Midbrain (tissue), 1 donor: ENCODE measurements around the gene TET3.
"Not testable (repeated sequence)": the region's sequence is repeated elsewhere in the genome, so short reads cannot be mapped to it uniquely, and the experiment has no call there.

ENCODE experiments used
- DNase-seq: peaks from one replicate; lab custom pipeline; 2025; lab: John Stamatoyannopoulos, UW

TET3 gene

GRCh38 chr2:73984203-73984921 is at the start of gene TET3:
TSS of gene TET3 (plus strand) at chr2:73984910. CDS start at chr2:73986404, 1,494 bp downstream.
- DNase-seq, result no peak

DNA sequence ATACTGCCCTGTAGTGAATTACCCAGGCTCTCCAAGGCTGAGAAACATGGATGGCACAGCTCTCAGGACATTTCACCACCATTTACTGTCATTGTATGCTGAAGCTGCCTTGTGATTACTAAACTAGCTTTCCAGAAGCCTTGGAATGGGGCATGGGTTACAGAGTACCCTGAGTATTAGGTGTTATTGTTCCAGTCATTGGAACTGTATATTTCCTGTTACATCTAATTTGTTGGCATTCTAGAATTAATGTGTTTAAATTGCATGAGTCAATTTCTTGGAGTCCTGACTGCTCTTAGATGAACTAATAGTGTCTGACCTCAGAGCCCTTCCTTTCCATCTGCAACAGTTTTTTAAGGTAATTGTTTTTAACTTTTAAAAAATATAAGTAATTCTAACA is 49.1 kb upstream of the TET3 start:
- no peak for DNase-seq

GRCh38 chr2:73937103-73937885 is 47.4 kb upstream of the TET3 start:
- DNase-seq, result no peak

DNA sequence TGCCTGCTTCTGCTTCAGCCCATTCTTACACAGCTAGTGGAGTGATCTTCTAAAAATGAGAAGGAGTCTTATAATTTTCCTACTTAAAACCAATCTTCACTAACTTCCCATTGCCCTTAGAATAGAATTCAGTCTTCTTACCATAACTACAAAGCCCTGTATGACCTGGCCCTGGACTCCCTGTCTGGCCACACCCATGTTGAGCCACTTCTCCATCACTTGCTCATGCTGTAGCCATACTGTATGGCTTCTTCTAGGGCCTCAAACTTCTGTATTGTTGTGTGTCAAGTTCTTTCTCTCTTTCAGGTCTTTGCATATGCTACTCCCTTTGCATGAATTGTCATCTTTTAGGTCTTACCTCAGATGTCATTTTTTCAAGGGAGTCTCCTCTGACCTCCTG is 46.8 kb upstream of the TET3 start:
- DNase-seq, result no peak

GRCh38 chr2:73938718-73939352 is 45.9 kb upstream of the TET3 start:
- no peak for DNase-seq

DNA sequence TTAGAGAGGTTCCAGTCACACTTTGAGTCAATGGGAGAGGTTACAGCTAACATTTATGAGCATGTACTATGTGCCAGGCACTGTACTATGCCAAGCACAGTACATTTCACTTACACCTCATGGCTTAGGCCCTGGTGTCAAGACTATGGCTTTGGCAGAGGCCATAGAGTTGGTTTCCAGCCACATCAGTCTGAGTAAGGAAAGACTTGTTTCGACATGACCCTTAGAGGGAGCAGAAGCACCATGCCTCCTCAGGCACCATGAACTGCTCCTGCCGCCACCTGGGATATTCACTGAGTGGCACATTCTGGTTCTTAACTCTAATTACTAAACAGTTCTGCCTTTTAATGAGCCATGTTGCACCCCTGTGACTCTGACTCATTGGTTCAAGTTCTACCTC is 45.3 kb upstream of the TET3 start:
- DNase-seq, result no peak

- DNase-seq, result not testable (repeated sequence)
Observed at GRCh38 chr2:73940066-73940465, 44.6 kb upstream of the TET3 start.

- DNase-seq, result no peak
Observed at GRCh38 chr2:73942664-73943063, 42.0 kb upstream of the TET3 start.

DNA sequence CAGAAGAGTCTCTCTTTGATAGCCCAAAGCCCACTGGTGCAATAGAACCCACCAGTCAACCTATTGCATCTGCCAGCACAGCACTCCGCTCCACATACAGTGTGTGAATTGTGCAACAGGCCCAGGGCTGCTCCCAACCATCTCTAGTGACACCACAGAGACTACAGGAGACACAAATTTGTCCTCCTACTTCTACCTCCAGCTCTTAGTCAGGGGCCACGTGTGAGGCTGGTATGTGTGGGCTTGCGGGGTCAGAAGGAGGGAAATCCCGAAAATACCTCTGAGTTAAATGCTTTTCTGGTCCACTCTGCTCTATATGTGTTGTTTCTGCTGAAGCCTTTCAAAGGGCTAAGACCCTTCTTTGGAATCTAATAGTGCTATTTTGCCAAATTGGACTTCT is 40.0 kb upstream of the TET3 start:
- DNase-seq, result no peak

GRCh38 chr2:73946215-73946614 is 38.5 kb upstream of the TET3 start:
- no peak for DNase-seq

DNA sequence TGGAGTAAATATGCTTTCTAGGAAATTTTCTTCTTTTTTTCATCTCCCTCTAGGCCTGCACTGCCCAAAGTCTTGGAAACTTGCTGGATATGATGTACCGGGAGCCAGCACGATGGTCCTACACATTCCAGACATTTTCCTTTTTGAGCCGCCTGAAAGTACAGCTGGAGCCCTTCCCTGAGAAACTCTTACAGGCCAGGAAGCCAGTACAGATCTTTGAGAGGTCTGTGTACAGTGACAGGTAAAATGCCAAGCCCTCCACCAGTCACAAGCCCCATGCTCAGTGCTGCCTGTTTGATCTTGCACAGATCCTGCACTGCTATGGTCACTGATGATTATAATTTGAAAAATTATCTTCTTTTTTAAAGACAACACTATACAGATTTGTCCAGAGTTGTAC is 38.0 kb upstream of the TET3 start:
- no peak for DNase-seq

- no peak for DNase-seq
Observed at GRCh38 chr2:73947412-73948018, 37.2 kb upstream of the TET3 start.

DNA sequence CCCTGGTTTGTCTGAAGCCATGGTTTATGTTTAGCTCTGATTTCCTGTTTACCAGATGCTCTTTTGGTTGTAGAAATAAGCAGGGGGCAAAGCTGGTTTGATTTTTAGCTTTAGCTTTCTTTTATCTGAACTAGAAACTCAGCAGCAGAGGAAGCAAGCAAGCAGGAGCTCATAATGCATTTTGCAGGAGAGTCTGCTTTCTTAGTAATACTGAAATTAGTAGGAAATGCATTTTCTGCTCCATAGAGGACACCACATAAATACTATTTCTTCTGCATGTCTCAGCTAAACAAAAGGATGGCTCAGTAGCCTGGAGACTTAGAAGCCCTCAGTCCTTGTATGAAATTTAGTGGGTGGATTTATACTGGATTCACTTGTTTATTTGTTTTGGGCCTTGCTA is 34.9 kb upstream of the TET3 start:
- DNase-seq, result no peak

- peak; percentile 36 for DNase-seq
Observed at GRCh38 chr2:73952499-73953446, 31.9 kb upstream of the TET3 start.

- DNase-seq, result no peak
Observed at GRCh38 chr2:73956218-73956865, 28.4 kb upstream of the TET3 start.

DNA sequence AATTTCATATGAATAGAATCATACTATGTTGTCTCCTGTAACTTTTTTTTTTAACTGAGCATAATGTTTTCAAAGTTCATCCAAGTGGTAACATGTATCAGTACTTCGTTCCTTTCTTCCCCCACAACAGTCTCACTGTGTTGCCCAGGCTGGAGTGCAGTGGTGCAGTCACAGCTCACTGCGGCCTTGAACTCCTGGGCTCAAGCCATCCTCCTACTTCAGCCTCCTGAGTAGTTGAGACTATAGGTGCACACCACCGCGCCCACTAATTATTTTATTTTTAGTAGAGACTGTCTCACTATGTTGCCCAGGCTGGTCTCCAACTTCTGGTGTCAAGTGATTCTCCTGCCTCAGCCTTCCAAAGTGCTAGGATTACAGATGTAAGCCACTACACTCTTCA is 23.4 kb upstream of the TET3 start:
- no peak for DNase-seq

- no peak for DNase-seq
Observed at GRCh38 chr2:73961823-73962615, 22.7 kb upstream of the TET3 start.

- DNase-seq, result no peak
Observed at GRCh38 chr2:73962798-73963197, 21.9 kb upstream of the TET3 start.

DNA sequence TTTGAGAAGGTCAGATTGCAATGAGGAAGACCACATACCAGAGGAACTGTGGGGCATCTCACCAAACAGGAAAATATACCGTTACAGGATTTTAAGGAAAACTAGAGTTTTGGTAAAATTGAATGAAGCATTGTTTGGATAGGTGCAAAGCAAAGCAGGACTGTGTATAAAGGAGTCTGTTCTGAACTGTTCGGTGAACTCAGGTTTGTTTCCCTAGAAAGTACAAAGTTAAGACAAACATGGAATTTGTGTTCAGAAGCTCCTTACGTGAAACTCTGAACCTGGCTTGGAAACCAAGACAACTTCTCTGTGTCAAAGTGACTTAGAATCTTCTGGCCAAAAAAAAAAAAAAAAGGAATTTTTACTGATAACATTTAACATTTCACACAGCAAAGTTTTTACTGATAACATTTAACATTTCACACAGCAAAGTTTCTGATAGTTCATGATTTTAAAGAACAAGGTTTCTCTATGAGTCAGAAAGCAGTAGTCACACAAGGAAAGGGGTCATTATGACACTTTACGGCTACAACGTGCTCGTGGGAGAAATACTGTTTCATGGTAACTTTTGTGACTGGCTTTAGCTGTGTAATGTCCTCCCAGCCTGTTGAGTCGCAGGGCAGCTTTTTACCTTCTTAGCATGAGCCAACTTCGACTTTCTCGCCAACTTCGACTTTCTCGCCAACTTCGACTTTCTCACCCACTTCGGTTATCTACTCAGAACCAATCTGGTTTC is 21.2 kb upstream of the TET3 start:
- no peak for DNase-seq
